HepG2 (cell line): ENCODE results near the gene SMARCD1. TPM values are rescaled to one million over a fixed set of nuclear protein-coding genes. Genes with fewer than 3 reads are reported as not detected.

Source experiments
- ATAC-seq: fragments of 200-7000 bp; cut with Tn5 transposase; 3 replicates; pipeline ENCODE4 v1.9.1; 2020; ENCODE audit warnings: mild to moderate bottlenecking, moderate library complexity
- BruUV-seq: library from RNA; stranded (reverse); fragments of 400-500 nt; replicated peaks from 2 replicates; lab custom pipeline; 2021; lab: Mats Ljungman, UMichigan
- CTCF ChIA-PET: fragments of 300-600 bp; formaldehyde crosslinking; extraction: SDS; loops from one replicate; lab custom pipeline; 2021; ENCODE audit warnings: low total read pairs, inconsistent platforms, low intra/inter-chr PET ratio; lab: Yijun Ruan, JAX
- POLR2A ChIA-PET: fragments of 350-600 bp; sonication (Branson Sonifier 250); formaldehyde crosslinking; loops from one replicate; lab custom pipeline; 2020; ENCODE audit warnings: antibody characterized with exemption, inconsistent platforms; lab: Yijun Ruan, JAX
- DNase-seq: peaks from one replicate; pipeline ENCODE4 v3.0.0-alpha.2; 2015; ENCODE audit warnings: low spot score
- FAIRE-seq: peaks from 3 replicates; lab custom pipeline; 2011; peaks lifted over from hg19 to GRCh38; lab: Jason Lieb, UNC
- H2AFZ ChIP-seq: one replicate; pipeline ENCODE4 v1.6.1; 2011; ENCODE audit warnings: low read length, inconsistent platforms
- H3K27ac ChIP-seq: fragments of 300-600 bp; 3 replicates; pipeline ENCODE4 v1.8.0; 2011; ENCODE audit warnings: mixed run types, mild to moderate bottlenecking, mixed read lengths, low read length, inconsistent platforms; ENCODE audit not compliant: insufficient read depth; ENCODE audit errors: extremely low read length
- H3K27me3 ChIP-seq, 2 experiments: fragments of 200-600 bp in 1 of 2; 2 replicates in 1 of 2; 3 replicates in 1 of 2; pipeline versions ENCODE4 v1.6.0 to v1.8.0; 2011; ENCODE audit warnings: low read length in 2 of 2, mild to moderate bottlenecking in 2 of 2, moderate library complexity in 2 of 2, inconsistent platforms in 1 of 2; ENCODE audit not compliant: insufficient read depth in 2 of 2, control insufficient read depth in 1 of 2
- H3K36me3 ChIP-seq, 2 experiments: fragments of 200-600 bp in 1 of 2; replicated peaks in 1 of 2; 2 replicates in 1 of 2; 3 replicates in 1 of 2; pipeline versions ENCODE4 v1.5.1 to v1.8.0; 2011; ENCODE audit warnings: low read length in 2 of 2, inconsistent platforms in 1 of 2; ENCODE audit not compliant: insufficient read depth in 2 of 2, control insufficient read depth in 1 of 2
- H3K4me1 ChIP-seq: 2 replicates; pipeline ENCODE4 v1.5.1; 2012; ENCODE audit warnings: low read length, inconsistent platforms; ENCODE audit not compliant: insufficient read depth
- H3K4me2 ChIP-seq: 2 replicates; pipeline ENCODE4 v1.6.0; 2011; ENCODE audit warnings: low read depth, low read length, inconsistent platforms
- H3K4me3 ChIP-seq, 3 experiments: fragments of 200-600 bp in 1 of 3; sonication (generic), shearing (Covaris generic) in 1 of 3; replicated peaks in 1 of 3; 2 replicates each; pipeline ENCODE4 v1.5.1; 2011 to 2016; ENCODE audit warnings: low read length in 3 of 3, inconsistent platforms in 2 of 3, low read depth in 2 of 3, mild to moderate bottlenecking in 2 of 3, control low read depth in 1 of 3, mixed read lengths in 1 of 3; ENCODE audit not compliant: insufficient read depth in 1 of 3
- H3K79me2 ChIP-seq: one replicate; pipeline ENCODE4 v1.6.1; 2011; ENCODE audit warnings: low read length, inconsistent platforms; ENCODE audit not compliant: insufficient read depth
- H3K9ac ChIP-seq: 2 replicates; pipeline ENCODE4 v1.6.0; 2011; ENCODE audit warnings: mild to moderate bottlenecking, low read depth, low read length, inconsistent platforms; ENCODE audit not compliant: insufficient read depth
- H3K9me3 ChIP-seq: 2 replicates; pipeline ENCODE4 v1.5.1; 2012; ENCODE audit warnings: mild to moderate bottlenecking, low read length
- H4K20me1 ChIP-seq: 2 replicates; pipeline ENCODE4 v1.6.0; 2011; ENCODE audit warnings: inconsistent platforms, mild to moderate bottlenecking, low read length, moderate library complexity; ENCODE audit not compliant: insufficient read depth
- AHR ChIP-seq: IDR thresholded peaks from 2 replicates; pipeline ENCODE4 v1.6.1; 2018; ENCODE audit warnings: missing genetic modification reagents, missing compliant biosample characterization
- ARNT2 ChIP-seq: sonication (generic); formaldehyde crosslinking; IDR thresholded peaks from 2 replicates; pipeline ENCODE4 v1.8.0; 2022; ENCODE audit warnings: mild to moderate bottlenecking, low read depth, missing genetic modification reagents, moderate library complexity
- CTCF ChIP-seq: sonication (generic); formaldehyde crosslinking; IDR thresholded peaks from 2 replicates; pipeline ENCODE4 v1.5.0; 2020; ENCODE audit warnings: mild to moderate bottlenecking, missing genetic modification reagents, moderate library complexity
- DMAP1 ChIP-seq: IDR thresholded peaks from 2 replicates; pipeline ENCODE4 v1.6.1; 2016
- HOXA9 ChIP-seq: sonication (generic); formaldehyde crosslinking; IDR thresholded peaks from 2 replicates; pipeline ENCODE4 v1.8.1; 2022; ENCODE audit warnings: missing genetic modification reagents, mild to moderate bottlenecking, moderate library complexity, borderline replicate concordance
- SOX13 ChIP-seq, 3 experiments: fragments of 450-650 bp in 1 of 3; sonication (generic) in 1 of 3; formaldehyde crosslinking in 1 of 3; IDR thresholded peaks in 2 of 3; conservative IDR thresholded peaks in 1 of 3; 2 replicates each; pipeline versions ENCODE4 v1.5.0 to v1.6.1; 2016 to 2020; ENCODE audit warnings: antibody characterized with exemption in 1 of 3, mild to moderate bottlenecking in 1 of 3, missing compliant biosample characterization in 1 of 3, missing genetic modification reagents in 1 of 3, moderate library complexity in 1 of 3
- ZBTB20 ChIP-seq: sonication (generic); formaldehyde crosslinking; IDR thresholded peaks from 2 replicates; pipeline ENCODE4 v1.8.1; 2023; ENCODE audit warnings: missing genetic modification reagents, low read depth, mild to moderate bottlenecking, borderline replicate concordance
- ZNF17 ChIP-seq: sonication (generic); formaldehyde crosslinking; IDR thresholded peaks from 2 replicates; pipeline ENCODE4 v1.5.0; 2020; ENCODE audit warnings: mild to moderate bottlenecking, missing genetic modification reagents
- ZNF260 ChIP-seq: sonication (generic); formaldehyde crosslinking; IDR thresholded peaks from 2 replicates; pipeline ENCODE4 v1.4.0; 2020; ENCODE audit warnings: missing genetic modification reagents, low read depth, mild to moderate bottlenecking, borderline replicate concordance
- ZNF639 ChIP-seq: conservative IDR thresholded peaks from 2 replicates; pipeline ENCODE4 v1.6.1; 2018; ENCODE audit warnings: missing genetic modification reagents
- ZNF687 ChIP-seq: sonication (generic); formaldehyde crosslinking; IDR thresholded peaks from 2 replicates; pipeline ENCODE4 v1.5.1; 2020; ENCODE audit warnings: mild to moderate bottlenecking, missing genetic modification reagents, moderate library complexity
- ZNF75D ChIP-seq: sonication (generic); formaldehyde crosslinking; IDR thresholded peaks from 2 replicates; pipeline ENCODE4 v1.8.1; 2023; ENCODE audit warnings: missing genetic modification reagents, mild to moderate bottlenecking, borderline replicate concordance
- WGBS: methylation state at CpG from one replicate; pipeline ENCODE4 v1.1.6; 2017; ENCODE audit warnings: low lambda C conversion rate; 5-methylcytosine and 5-hydroxymethylcytosine counted together
- in situ Hi-C: cut with HindIII; loops from 2 replicates; pipeline ENCODE4 v1.10.0; 2017; ENCODE audit warnings: low pct_unique_long_range_greater_than_20kb; ENCODE audit not compliant: extremely low pct_ligation_motif_present
- intact Hi-C: fragments of 100-400 bp; cut with micrococcal nuclease; formaldehyde crosslinking; loops from one replicate; pipeline ENCODE4 v1.10.0; 2022; ENCODE audit not compliant: unreplicated experiment
- polyA plus RNA-seq, 8 experiments: library from polyadenylated mRNA; depleted of rRNA in 3 of 8; stranded (reverse) in 7 of 8; unstranded in 1 of 8; fragments of >200 nt; fragmentation: Illumina TruSeq in 4 of 8; extraction: Trizol in 4 of 8; gene quantifications; 2 replicates each; pipeline versions ENCODE4 v1.2.1 to v1.2.3, GENCODE V29; 2011 to 2016; ENCODE audit warnings: low read depth in 4 of 8, missing spikeins in 1 of 8, mixed read lengths in 1 of 8; ENCODE audit not compliant: insufficient read depth in 1 of 8
- total RNA-seq, 5 experiments: library from RNA; depleted of rRNA; stranded (reverse); fragments of >200 nt; fragmentation: Illumina TruSeq; extraction: Trizol; gene quantifications; 2 replicates each; pipeline ENCODE4 v1.2.3, GENCODE V29; 2016; ENCODE audit warnings: low read depth in 1 of 5

SMARCD1 gene
- total and polyA plus RNA-seq, 2 of the 13 experiments (the other 11 are each of a cell fraction or from before 2014, with no cell fraction given), result 51.7 to 54.6 TPM

- TF ChIP-seq SOX13 (IDR thresholded peaks at IDR 0.05), result no peak
- TF ChIP-seq SOX13 (CRISPR knock-in tag; conservative IDR thresholded peaks at IDR 0.05 in 1 of 2, IDR thresholded peaks at IDR 0.05 in 1 of 2), result peak in 1 of 2 experiments; percentile 37; a peak in 1 of 4 replicates
- TF ChIP-seq ZNF687 (CRISPR knock-in tag), result peak; percentile 70
- TF ChIP-seq DMAP1 (CRISPR knock-in tag), result peak; percentile 20; the same call in 1 of the 2 replicates
- 0 out of 2 replicates have a peak, but pooled peaks have one; percentile 13 for TF ChIP-seq AHR (CRISPR knock-in tag)
- 0 out of 2 replicates have a peak, but pooled peaks have one; percentile 5 for TF ChIP-seq ZNF639
Measured at GRCh38 chr12:50110762-50111351, 25.7 kb downstream of the SMARCD1 start (continued).

GRCh38 chr12:50111395-50111692 is 26.2 kb downstream of the SMARCD1 start:
- 26% methylated on average over 14 of the region's 19 CpGs for WGBS
- Histone ChIP-seq H2AFZ (peak overlapping the region; percentile 9), H3K27me3 (no peaks in the 10 kb centered on the region; a peak in 1 of 5 replicates), H3K27ac (peak overlapping the region; percentile 95), H3K9ac (peak overlapping the region; percentile 69), H3K79me2 (peaks cover 16% of the 10 kb centered on the region), H3K4me2 (peak overlapping the region; percentile 95), H3K4me1 (peaks cover 56% of the 10 kb centered on the region), H3K9me3 (no peaks in the 10 kb centered on the region), H4K20me1 (no peaks in the 10 kb centered on the region), H3K4me3 (peak overlapping the region in 2 of 3 experiments; percentile 50 to 72; a peak in 4 of 6 replicates), H3K36me3 (peaks cover 1 to 3% of the 10 kb centered on the region in 2 experiments; a peak in 2 of 5 replicates)
- in situ Hi-C loops, result no loop called here
- ATAC-seq (peak; percentile 2), FAIRE-seq (no peak), DNase-seq (no peak)
- intact Hi-C loops, result loop anchor here (2.0 kb wide), 1 partner anchor 27 kb away; the partner anchor contains the start of gene SMARCD1
- no TSS peak for BruUV-seq
- ChIA-PET POLR2A (interaction anchor here (0.7 to 7.6 kb wide), 24 partner anchors 9 to 1201 kb away, joined by 3 to 265 read pairs (median 5); partner anchors contain the start of genes CERS5, FAM186A, GPD1 and LIMA1), CTCF (interaction anchor here (1.3 to 1.5 kb wide), 2 partner anchors 22 to 37 kb away, joined by 4 to 7 read pairs; no protein-coding TSS in a partner anchor)
- TF ChIP-seq ZNF17 (CRISPR knock-in tag), result no peak
- TF ChIP-seq ZNF75D, result no peak
- TF ChIP-seq ZNF260 (CRISPR knock-in tag), result no peak
- no peak for TF ChIP-seq CTCF (CRISPR knock-in tag)
- no peak for TF ChIP-seq HOXA9 (CRISPR knock-in tag)
- TF ChIP-seq ARNT2 (CRISPR knock-in tag), result 0 out of 2 replicates have a peak, but pooled peaks have one; percentile 0
- TF ChIP-seq ZBTB20 (CRISPR knock-in tag), result 0 out of 2 replicates have a peak, but pooled peaks have one; percentile 5
